Retinal pigment epithelial cell (primary cell): Measurements from ENCODE around the gene ACER3.

ENCODE experiments used
- DNase-seq: peaks from one replicate; pipeline ENCODE4 v3.0.0-alpha.2; 2010; ENCODE audit warnings: low read depth
- H3K4me3 ChIP-seq: 2 replicates; pipeline ENCODE4 v1.5.1; 2011; ENCODE audit warnings: mild to moderate bottlenecking, low read length, control low read depth, moderate library complexity
- TF ChIP-seq, protein P1 (sequence below): conservative IDR thresholded peaks from 2 replicates; pipeline ENCODE4 v1.5.1; 2011; ENCODE audit warnings: low read depth, low read length, control low read depth, inconsistent platforms

Gene ACER3

DNA sequence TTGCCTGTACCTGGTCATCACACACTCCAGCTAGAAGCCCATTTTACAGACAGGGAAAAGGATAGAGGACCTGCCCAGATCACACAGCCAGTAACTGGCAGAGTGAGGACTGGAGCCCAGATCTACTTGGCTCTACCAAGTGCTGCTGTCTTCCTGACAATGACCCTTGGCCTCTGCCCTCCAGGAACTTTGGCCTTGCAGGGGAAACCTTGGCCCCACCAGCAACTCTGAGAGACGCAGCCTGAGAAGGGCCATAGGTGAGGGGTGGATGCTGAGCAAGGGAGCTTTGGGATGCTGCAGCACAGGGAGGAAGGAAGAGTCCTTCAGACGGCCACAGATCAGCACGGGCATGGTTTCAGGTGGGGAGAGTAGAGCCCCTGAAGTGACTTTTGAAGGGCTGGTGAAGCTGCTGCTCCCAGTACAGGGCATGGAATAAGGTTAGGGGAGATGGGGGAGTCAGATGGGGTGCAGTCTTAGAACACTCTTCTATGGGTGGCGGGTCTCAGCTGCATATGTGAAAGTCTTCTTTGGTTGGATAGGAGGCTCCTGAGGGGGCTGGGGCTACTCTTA lies 204.0 kb downstream of the ACER3 start:
- TF ChIP-seq, protein P1, sequence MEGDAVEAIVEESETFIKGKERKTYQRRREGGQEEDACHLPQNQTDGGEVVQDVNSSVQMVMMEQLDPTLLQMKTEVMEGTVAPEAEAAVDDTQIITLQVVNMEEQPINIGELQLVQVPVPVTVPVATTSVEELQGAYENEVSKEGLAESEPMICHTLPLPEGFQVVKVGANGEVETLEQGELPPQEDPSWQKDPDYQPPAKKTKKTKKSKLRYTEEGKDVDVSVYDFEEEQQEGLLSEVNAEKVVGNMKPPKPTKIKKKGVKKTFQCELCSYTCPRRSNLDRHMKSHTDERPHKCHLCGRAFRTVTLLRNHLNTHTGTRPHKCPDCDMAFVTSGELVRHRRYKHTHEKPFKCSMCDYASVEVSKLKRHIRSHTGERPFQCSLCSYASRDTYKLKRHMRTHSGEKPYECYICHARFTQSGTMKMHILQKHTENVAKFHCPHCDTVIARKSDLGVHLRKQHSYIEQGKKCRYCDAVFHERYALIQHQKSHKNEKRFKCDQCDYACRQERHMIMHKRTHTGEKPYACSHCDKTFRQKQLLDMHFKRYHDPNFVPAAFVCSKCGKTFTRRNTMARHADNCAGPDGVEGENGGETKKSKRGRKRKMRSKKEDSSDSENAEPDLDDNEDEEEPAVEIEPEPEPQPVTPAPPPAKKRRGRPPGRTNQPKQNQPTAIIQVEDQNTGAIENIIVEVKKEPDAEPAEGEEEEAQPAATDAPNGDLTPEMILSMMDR = no peak
- no peak overlapping the region for H3K4me3 ChIP-seq
- DNase-seq = no peak

DNA sequence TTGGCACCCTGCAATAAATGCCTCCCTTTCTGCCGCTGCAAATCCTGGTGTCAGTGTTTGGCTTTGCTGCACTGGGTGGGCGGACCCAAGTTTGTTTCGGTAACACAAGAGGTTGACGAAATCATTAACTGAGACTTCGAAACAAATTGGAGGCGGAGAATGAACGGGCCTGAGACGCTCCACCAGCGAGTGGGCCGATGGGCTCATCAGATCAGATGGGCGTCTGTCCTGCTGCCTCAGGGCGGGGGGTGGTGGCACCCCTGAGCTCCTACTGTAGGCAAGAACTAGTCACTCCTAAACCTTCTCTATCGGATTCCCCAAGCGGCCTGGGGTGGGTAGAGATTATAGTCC lies 205.1 kb downstream of the ACER3 start:
- H3K4me3 ChIP-seq = peak overlapping the region; percentile 60
- TF ChIP-seq, protein P1 = no peak
- no peak for DNase-seq

DNA sequence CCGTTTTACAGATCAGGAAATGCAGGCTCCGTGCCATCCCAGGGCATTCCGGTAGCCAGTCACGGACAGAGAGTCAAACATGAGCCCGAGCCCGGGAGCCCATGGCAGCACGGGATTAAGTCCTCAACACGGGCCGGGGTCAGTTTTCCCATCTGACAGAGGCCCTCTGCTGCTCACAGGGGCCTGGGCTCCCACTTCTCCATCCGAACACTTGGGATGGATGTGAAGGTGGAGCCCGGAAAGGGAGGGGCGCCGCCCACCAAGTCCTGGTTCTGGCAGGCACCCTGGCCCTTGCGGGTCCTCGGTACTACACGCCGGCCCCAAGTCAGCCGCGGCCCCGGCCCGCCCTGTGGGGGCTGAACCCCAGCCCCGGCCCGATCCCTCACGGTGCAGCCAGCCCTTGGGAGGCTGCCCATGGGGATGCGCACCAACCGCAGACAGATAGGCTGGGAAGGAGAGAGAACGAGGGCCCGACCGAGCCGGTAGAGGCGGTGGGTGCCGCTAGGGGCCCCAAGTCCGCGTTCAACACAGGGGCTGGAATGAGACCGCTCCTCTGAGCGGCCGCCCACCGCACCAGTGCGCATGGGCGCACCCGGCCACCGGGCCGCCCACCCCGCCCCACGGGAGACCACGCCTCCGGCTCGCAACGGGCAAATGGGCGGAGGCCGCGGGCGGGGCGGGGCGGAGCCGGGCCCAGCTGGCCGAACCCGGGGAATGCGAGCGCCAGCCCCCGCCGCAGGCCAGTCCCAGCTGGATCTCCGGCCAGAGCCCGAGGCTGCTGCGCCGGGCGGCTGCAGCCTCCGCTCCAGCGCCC lies 205.7 kb downstream of the ACER3 start, which contains the start of gene CAPN5:
Gene CAPN5, plus strand, starts transcription at position 743 of the 814 bp plus-strand sequence. CDS start 17,916 bp downstream, outside the sequence.
- TF ChIP-seq, protein P1 = peak; percentile 36
- peak; percentile 69 for DNase-seq
- H3K4me3 ChIP-seq = peak within 1 kb of the TSS; percentile 70

DNA sequence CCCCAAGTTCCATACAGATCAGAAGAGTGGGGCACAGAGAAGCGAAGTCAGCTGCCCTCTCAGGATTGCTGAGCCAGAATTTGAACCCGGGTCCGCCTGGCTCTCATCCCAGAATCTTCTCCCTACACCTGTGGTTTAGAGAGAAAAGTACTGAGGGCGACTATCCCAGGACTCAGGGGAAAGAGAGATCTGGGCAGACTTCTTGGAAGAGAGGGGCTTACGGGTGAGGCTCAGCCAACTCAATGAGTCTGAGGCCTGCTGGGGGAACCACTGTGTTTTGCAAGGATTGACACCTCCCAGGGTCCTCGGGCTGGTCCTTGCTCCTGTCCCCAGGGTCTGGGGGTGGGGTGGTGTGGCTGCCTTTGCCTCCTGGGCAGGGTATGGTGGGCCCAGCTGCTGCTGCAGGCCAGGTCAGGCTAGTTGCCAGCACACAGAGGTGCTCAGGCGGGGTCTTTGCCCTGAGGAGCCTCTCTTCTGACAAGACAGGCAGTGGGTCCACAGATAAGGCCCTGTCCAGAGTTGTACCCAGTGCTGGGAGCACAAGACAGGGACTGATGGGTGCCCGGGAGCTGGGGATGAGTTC lies 207.2 kb downstream of the ACER3 start:
- peak overlapping the region; percentile 70 for H3K4me3 ChIP-seq
- DNase-seq = no peak
- TF ChIP-seq, protein P1 = no peak

DNA sequence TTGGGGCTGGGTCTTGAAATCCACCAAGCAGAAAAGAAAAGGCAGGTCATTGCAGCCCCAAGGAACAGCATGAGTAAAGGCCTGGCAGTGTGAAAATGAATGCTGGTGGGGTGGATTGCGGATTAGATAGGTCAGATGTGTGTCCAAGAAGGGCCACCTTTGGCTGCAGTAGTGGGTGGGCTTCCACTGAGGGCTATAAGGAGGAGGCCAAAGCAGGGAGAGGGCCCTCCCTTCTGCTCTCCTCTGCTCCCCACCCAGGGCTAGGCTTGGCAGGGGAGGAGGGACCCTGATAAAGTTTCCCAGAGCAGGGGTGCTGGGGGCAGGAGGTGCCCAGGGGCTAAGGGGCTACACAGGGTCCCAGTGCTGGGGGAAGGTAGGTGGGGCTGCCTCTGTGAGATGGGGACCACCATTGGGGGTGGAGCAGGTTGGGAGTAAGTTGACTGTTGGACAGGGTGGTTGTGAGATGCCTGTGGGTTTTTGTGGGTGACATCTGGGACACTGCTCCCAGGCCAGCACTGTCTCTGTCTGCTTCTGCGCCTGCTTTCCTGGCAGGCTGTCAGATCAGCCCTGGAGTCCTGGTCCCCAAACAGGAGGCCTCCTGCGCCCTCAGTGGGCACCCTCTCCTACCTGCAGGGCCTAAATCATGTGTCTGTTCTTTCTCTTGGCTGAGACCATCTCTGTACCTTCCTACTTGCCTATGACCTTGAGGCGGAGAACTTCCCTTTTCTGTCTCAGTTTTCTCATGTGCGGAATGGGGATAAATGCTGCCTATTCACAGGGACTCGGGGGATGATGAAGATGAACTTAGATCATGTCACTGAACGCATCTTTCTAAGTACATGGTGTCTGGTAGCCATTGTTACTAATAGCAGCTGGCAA lies 208.0 kb downstream of the ACER3 start:
- DNase-seq = no peak
- H3K4me3 ChIP-seq = no peak overlapping the region
- TF ChIP-seq, protein P1 = no peak

DNA sequence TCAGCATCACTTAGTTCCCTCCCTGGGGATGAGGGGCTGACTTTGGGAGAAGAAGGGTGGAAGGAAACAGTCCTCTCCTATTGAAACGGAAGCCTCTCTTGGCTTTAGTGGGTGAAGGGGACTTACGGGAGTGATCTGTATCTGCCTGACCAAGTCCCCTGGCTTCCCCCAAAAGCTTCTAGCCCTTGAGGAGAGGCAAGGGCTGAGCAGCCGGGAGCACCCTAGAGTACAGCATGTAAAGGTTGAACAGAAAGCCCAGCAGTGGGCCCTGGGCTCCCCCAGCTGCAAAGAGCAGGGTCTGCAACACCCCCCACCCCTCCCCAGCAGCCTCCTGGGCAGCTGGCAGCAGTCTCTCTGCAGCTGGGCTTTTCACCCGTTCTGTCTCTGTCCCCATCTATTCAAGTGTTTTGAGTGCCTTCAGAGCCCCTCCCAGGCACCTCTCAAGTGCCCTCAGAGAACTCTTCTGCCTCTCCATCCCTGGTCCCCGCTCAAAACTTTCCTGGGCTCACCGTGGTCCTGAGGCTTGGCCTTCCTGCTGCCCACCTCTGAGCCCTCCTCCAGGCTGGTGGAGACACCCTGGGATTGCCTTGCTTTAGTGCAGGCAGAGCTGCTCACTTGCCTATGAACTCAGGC lies 208.7 kb downstream of the ACER3 start:
- DNase-seq = no peak
- H3K4me3 ChIP-seq = no peak overlapping the region
- TF ChIP-seq, protein P1 = no peak
